Right kidney (tissue), 1 donor: ENCODE results near the gene TSSK3.
A peak's percentile ranks its signal among the peaks of the same experiment; 100 is the strongest.
"Not testable (repeated sequence)": the region's sequence is repeated elsewhere in the genome, so short reads cannot be mapped to it uniquely, and the experiment has no call there.

Source experiments
- DNase-seq: peaks from one replicate; pipeline ENCODE4 v3.0.0-alpha.2; 2016

TSSK3 gene

DNA sequence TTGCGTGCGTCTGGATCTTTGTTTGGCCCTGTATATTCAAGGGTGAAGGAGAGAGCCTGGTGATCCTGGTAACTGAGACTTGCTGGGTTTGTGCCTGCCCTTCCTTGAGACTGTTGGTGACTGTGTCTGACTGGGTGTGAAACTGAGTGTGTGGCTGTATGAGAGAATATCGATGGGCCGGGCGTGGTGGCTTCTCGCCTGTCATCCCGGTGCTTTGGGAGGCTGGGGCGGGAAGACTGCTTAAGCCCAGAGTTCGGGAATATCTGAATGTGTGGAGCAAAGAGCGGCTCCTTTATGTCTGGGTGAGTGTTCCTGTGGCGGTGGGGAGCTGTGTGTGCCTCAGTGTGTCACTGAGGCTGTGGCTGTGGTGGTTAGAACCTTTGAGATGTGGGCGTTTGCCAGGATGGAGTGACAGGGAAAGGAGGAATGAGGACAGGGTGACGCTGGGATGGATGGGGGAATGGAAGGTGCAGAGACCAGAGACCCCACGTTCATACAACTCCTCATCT, 23.6 kb upstream of the TSSK3 start:
- DNase-seq: no peak

DNA sequence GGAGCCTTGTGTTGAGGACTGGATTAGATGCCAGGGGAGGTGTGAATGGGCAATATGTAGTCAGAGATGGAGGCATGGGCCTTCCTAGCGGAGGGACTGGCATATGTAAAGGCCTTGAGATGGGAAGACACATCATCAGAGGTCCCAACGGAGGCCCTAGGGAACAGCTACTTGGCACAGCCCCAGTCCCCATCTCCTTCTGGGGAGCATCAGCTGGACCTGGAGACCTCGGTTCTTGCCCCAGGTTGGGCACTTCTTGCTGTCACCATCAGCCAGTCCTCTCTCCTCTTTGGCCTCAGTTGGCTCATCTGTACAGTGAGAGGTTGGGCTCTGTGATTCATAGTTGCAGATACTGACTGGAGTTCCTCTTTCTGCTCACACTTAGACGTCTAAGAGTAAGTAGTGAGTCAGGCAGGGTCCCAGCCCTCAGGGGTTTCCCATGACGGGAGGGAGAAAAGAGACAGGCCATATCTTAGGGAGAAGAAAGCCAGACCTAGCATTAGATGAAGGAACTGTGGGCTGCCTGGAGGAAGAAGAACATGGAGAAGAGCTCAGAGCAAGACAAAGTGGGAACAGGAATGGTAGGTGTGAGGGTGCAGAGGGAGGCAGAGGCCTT, 22.9 kb upstream of the TSSK3 start:
- no peak for DNase-seq

DNA sequence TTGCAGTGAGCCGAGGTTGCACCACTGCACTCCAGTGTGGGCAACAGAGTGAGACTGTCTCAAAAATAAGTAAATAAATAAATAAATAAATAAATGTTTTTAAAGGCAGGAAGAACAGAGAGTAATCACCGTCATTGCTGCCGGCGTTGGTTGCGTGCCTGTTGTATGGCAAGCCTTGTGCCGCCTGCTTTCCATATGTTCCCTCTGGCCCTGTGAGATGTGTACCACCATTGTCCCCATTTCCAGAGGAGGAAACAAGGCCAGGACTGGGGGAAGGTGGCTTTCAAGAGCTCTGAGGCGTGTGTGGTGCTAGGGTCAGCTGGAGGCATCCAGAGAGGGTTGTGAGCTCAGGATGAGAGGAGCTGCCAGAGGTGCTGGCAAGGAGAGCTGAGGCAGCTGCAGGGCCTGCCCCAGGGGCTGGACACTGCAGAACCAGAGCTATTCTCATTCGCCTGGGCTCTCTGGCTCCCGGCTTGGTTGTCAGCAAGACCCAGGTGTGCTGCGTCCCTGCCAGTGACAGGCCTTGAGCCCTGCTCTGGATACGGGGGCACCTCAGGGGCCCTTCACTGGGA, 21.1 kb upstream of the TSSK3 start:
- DNase-seq: no peak

DNA sequence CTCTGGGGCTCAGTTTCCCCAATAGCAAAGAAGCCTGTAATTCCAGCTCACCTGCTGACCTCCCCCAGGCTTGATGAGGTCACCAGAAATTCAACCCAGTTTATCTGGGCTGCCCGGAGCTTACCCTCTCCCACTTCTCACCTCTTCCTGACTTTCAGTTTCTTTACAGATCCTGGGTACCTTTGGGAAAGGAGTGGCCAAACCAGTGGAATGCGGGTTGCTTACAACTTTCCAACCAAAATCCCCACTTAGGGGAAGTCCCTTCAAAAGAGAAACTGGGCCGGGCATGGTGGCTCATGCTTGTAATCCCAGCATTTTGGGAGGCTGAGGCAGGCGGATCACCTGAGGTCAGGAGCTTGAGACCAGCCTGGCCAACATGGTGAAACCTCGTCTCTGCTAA, 20.4 kb upstream of the TSSK3 start:
- no peak for DNase-seq

DNA sequence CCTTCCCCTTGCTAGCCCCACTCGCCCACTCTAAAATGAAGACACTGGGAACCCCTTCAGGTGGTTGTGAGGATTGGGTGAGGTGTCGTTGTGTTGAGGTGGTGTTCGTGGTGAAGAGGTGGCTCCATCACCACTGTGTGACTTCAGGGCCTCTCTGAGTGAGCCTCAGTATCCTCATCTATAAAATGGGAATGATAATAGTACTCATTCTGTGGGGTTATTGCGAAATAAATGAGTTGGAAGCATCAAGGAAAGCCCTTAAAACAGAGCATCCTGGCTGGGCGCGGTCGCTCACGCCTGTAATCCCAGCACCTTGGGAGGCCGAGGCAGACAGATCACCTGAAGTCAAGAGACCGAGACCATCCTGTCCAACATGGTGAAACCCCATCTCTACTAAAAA, 19.6 kb upstream of the TSSK3 start:
- DNase-seq: no peak

DNA sequence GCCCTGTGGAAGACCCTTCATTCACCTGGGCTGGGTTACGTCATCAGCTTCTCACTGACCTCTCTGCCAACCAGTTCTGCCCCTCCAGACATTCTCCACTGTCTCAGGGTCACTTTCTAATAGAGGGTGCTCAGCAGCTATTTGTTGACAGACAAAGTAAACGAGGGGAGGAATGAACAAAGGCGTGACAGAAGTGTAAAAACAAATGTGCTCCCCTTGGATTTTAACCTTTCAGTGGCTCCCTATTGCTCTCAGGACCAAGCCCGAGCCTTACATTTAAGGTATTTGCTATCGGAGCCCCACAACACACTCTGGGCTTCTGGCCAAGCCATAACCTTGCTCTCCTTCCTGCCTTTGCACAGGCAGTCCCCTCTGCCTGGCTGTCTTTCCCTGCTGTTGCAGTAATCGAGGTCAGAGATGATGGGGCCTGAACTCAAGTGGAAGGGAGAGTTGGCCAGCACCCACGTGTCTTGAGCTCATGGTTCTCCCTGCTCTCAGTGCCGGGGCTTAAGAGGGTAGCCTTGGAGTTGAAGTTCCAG, 17.0 kb upstream of the TSSK3 start:
- no peak for DNase-seq

DNA sequence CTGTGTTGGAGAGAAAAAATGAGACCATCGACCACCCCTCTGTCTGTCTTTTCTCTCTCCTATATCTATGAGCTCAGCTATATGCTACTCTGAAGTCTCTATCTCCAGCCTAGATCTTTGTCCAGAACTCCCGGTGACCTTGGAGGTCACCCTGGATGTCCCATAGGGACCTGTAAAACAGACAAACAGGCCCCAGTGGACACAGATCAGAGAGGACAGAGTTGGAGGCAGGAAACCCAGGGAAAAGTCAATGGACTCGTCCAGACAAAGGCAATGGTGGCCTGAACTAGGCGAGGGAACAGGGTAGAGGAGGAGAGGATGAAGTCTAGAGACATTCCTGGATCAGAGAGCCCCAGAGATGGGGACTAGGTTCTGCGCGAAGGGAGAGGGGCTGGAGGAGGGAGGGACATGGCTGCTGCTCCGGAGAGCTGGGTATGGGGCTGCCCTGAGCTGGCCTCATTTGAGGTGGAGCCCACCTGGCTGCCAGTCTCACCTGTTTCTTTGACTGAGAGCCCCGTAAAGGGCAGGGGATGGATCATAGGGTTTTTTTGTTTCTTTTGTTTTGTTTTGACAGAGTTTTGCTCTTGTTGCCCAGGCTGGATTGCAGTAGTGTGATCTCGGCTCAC, 15.7 kb upstream of the TSSK3 start:
- no peak for DNase-seq

DNA sequence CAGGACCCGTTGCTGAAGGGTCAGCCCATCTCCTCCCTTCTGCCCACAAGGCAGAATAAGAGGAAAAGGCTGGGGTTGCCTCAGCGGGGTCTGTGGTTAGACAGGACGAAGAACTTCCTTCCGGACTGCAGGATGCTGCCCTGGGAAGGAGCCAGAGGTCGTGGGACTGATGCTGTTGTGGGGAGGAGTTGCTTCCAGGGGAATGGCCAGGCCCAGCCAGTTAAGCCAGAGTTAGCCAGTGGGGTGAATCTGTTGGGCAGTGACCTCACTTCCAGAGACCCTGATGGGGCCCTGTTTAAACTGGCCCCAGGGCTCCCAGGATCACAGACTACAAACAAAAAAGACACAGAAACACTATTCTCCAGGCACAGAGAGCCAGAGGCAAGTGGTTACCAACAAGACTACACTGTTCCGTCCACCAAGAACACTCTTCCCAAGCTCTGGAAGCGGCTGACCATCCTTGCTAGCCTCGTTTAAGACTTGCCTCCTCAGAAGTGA, 13.1 kb upstream of the TSSK3 start:
- DNase-seq: no peak

DNA sequence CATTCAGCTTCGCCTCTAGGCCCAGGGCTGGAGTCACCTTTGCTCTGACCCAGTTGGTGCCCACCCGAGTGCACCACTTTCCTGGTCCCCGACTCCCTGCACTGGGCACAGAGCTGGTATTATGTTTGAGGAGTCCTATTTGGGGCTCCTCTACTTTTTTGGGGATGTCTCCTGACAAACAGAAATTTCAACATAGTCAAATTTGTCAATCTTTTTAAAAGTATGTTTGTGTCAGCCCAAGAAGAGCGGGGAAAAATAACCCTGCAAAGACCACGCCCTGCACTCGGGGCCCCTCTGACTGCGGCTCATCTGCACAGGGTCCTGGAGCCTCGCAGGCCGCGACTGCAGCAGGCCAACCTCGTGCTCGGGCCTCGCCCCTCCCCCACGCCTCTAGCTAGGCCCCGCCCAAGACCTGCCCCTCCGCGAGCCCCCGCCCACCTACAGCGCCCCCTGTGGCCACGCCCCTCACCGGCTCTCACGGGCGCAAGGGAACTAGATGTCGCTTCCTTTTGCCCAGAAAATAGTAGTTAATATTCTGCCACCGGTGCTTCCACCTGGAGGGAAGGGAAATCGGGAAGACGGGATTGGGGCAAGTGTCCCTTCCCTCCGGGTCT, 11.4 kb upstream of the TSSK3 start:
- peak; percentile 92 for DNase-seq

DNA sequence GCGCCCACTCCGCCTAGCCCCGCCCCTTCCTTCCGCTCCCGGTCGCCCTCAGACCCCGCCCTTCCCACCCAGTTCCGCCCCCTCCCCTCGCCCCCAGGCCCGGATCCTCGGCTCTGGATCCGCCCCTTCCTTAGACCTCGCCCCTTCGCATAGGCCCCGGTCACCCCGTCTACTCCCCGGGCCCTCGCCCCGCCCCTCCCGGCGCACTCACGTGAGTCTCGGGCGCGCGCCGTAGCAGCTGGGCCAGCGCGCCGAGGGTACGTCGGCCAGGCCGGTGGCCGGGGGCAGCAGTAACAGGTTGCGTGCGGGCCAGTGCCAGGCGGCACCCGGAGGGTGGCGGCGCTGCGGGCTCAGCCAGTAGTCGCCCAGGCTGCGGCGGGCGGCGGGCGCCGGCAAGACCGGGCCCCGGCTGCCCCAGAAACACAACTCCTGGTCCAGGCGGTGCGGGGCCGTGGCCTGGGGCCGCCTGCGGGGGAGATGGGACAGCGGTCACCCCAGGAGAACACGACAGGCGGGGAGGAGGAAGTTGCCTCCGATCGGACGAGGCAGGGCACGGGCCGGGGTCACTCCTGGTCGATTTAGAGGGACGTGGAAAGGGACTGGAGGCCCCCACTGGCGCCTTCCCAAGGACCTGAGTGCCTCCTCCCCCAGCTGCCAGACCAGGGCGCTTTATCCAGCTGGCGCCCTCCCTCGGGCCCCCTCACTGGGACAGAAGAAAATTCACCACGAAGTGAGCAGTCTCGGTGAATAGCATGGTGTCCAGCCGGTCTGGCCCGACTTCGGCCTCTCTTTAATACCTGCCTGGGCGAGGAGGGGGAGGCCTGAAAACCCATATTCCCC, 10.7 kb upstream of the TSSK3 start:
- DNase-seq: peak; percentile 95

DNA sequence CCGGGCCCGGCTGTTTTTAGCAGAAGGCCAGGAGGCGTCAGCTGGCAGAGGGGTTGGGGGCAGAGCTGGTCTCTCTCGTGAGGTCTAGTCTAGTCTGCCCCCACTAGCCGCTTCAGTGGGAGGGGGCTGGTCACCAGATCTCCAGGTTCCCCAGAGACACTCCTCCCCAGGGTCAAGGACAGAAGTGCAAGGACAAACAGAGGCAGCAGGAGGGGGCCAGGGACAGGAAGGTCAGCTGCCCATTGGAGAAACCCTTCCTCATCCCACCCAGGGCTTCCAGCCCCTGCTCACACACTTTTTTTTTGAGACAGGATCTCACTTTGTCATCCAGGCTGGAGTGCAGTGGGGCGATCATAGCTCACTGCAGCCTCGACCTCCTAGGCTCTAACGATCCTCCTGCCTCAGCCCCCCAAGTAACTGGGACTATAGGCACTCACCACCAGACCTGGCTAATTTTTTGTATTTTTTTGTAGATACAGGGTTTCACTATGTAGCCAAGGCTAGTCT, 10.0 kb upstream of the TSSK3 start:
- DNase-seq: no peak

DNA sequence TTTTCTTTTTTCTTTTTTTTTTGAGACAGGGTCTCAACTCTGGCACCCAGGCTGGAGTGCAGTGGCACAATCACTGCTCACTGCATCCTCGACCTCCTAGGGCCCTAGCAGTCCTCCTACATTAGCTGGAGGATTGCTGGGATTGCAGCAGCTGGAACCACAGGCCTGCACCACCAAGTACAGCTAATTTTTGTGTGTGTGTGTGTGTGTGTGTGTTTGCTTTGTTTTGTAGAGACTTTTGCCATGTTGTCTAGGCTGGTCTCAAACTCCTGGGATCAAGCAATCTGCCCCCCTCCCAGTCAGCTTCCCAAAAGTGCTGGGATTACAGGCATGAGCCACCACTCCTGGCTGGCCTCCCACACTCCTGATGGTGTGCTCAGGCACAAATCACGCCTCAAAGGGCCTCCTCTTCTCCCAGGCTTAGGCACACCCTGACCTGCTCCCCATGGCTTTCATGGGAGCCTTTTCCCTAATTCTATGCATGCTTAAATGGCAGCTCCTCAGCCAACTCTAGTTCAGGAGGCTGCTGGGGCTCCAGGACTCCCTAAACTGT, 9.4 kb upstream of the TSSK3 start:
- DNase-seq: no peak

DNA sequence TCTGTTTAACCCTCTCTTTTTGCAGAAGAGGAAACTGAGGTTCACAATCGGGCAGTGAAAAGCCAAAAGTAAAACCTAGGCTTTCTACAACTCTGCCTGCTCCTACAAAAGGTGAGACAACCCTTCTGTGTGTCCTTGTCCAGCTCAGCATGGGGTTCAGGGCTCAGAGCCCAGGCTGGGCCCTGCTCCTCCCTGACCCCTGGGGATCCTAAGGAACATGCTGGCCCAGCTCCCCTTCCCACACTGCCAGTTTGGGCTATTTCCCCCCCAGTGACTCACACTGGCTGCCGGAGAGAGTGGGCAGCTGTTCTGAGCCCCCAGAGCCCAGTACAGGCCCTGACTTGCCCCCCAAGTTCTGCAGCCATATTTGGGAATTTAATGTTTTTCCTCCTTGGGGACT, 8.9 kb upstream of the TSSK3 start:
- no peak for DNase-seq

DNA sequence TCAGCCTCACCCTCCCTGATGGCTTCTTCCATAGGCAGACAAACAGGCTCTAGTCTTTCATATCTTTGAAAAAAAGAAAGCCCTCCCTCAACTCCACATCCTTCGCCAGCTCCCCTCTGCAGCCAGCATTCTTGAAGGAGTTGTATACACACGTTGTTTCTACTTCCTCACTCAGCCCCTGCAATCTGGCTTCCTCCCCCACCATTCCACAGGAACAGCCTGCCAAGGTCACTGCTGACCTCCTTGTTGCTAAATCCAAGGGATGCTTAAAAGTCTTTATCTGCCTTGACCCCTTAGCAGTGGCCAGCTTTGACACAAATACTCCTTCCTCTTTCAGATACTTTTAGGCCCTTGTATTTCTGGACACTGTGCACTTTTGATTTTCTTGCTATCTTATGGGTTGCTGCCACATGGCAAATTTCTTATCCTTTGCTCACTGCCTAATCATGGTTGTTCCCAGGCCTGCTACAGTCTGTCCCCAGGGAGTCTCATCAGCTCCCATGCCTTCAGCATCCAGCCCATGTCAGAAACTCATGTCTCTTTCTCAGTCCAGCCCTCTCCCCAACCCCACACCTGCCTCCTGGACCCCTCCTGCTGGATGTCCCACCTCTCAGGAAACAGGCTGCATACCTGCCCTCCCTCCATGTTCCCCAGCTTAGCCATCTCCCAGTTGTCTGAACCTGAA, 8.3 kb upstream of the TSSK3 start:
- peak; percentile 25 for DNase-seq

DNA sequence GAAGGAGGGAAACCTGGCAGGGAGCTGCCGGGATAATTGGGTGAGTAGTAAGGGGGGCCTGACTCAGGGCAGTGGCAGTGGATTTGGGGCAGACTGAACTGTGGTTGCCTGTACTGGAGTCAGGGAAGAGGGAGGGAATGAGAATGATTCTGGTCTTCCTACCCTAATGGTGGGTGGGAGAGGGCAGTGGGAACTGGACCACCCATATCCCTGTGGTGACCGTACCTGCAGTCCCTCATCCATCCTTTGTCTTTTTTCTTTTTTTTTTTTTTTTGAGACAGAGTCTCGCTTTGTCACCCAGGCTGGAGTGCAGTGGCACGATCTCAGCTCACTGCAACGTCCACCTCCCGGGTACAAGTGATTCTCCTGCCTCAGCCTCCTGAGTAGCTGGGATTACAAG, 6.6 kb upstream of the TSSK3 start:
- DNase-seq: not testable (repeated sequence)

DNA sequence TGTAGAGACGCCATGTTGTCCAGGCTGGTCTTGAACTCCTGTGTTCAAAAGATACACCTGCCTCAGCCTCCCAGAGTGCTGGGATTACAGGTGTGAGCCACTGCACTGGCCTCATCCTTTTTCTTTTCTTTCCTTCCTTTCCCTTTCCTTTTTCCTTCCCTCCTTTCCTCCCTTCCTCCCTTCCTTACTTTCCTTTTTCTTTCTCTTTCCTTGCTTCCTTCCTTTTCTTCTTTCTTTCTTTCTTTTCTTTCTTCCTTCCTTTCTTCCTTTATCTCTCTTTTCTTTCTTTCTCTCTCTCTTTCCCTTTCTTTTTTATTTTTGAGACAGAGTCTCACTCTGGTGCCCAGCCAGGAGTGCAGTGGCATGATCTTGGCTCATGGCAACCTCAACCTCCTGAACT, 5.9 kb upstream of the TSSK3 start:
- DNase-seq: no peak

DNA sequence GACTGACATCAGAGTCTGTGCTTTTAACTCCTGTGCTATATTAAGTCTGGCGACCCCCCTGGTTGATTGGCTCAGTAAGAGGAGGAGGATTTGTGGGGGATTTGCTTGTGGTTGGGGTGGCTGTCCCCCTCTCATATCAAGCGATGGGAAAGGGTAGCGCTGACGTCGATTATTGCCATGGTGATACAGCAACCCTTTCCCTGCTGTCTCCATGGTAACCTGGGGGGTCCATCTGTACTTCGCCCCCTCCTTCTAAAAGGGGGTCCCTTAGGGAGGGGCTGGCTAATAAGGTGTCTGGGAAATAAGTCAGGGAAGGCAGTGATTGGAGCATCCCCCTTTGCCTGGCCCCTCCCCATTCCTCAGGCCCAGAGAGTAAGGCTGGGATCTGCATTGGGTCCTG, 4.7 kb upstream of the TSSK3 start:
- no peak for DNase-seq

DNA sequence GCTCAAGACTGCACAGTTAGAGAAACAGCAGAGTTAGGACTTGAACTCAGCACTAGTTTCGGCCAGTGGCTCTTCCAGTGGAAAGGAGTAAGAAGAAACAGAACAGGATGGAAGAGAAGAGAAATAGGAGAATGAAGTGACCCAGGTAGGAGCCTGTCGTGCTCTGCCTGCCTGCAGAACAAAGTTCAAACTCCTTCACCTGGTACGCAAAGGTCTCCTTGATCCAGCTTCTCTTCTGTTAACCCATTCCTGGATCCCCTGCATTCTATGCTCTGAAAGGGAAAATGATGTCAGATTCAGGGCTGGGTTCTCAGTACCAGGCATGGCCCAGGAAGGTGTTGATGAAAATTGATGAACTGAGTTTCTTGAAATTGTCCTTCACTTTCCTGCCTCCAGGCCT, 3.9 kb upstream of the TSSK3 start:
- DNase-seq: no peak

DNA sequence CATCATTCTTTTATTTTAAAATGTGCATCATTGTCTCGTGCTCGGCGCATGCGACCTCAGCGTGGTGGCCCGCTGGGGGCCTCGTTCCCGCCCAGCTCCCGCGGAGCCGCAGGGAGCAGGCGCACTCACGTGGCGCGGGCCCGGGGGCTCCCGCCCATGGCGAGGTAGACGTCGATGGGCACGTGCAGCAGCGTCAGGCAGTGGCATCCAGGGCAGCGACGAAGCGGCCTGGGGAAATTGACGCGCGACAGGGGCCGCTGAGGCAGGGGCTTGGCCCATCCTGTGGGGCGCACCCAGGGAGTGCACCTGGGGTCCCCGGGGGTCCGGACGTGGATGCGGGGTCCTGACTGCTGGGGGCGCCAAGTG, 1.0 kb upstream of the TSSK3 start:
- peak; percentile 42 for DNase-seq

DNA sequence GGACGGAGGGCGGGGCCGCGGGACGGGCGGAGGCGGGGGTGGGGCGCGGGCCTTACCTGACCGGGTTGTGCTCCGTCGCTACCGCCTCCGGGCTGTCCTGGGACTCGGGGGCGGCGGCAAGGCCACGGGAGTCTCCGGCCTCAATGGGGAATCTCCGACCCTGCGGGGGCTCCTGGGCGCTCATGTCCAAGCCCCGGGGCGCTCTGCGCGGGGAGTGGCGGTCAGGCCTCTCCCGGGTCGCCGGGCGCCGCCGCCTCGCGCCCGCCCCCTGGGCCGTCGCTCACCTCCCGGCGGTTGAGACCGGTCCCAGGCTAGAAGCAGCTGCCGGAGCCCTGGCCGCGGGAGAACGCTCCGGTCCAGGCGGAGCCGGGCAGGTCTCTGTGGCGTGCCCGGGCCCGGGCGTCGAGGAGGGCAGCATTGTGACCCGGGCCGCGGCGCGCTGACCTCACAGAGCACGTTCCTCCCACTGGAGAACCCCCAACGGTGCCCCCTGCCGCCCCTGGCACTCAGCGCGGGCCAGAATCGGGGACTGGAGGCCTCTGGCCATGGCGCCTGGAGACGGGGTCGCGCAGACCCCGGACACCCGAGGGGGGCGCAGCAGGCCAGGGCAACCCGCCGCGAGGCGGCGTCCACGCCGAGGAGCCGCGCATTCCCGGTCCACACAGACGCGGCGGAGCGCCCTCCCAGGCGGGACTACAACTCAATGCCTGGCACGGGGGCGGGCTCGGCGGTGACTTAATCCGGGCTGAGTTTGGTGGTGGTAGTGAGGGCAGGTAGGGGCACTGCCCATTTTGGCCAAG, 465 bp upstream of the TSSK3 start:
- DNase-seq: peak; percentile 82
